Mucosa of descending colon (tissue), 3 donors: ENCODE results near the gene CCDC152. TPM values are rescaled to one million over a fixed set of nuclear protein-coding genes. Genes with fewer than 3 reads are reported as not detected.

Experiments used
- total RNA-seq, 3 donors: library from RNA; stranded (reverse); fragmentation: NEBNext Ultra II Directional in 2 of 3; extraction: Animal tissue kit (Norgen Biotek cat#: 25700) in 2 of 3; gene quantifications; one replicate each; pipeline versions ENCODE4 v1.2.1 to v1.2.4, GENCODE V29; 2021 to 2023
- donor health status: DM: no; HTN: no; CAD: no; lungs with moderate emphysema.
- donor health status: DM: no; HTN: no; CAD: no.
- donor health status: DM: no; HTN: yes; CAD: no.

CCDC152 gene
- total RNA-seq, 3 donors from 2014 or later: 0.12 to 0.94 (median 0.47) TPM

Other genes starting within 250 kb of the CCDC152 start
- 1,000 to 10,000 TPM; 1,113 to 2,199 (median 1,750) TPM for gene SELENOP, start 55.1 kb downstream of the CCDC152 start, total RNA-seq